Activated naive CD4-positive, alpha-beta T cell treated with anti-CD3 and anti-CD28 coated beads, Interleukin-2, amount 50 U/mL, for 72 hours (primary cell): Measurements from ENCODE around the gene AJUBA. TPM values are rescaled to one million over a fixed set of nuclear protein-coding genes. Genes with fewer than 3 reads are reported as not detected.
"Not testable (repeated sequence)": the region's sequence is repeated elsewhere in the genome, so short reads cannot be mapped to it uniquely, and the experiment has no call there.

Source experiments
- ATAC-seq, 2 donors: fragments of 150-1000 bp; cut with Tn5 transposase; 2 replicates each; pipeline ENCODE4 v1.10.0; 2021; ENCODE audit warnings: mild to moderate bottlenecking in 2 of 2, moderate library complexity in 2 of 2
- DNase-seq, 2 donors: peaks; one replicate each; pipeline ENCODE4 v3.0.0; 2021 to 2022; ENCODE audit warnings: low spot score in 2 of 2
- H3K27ac Mint-ChIP-seq, 2 donors: one replicate each; pipeline ENCODE4 v1.8.0; 2022; ENCODE audit warnings: mild to moderate bottlenecking in 2 of 2, mixed read lengths in 2 of 2
- H3K36me3 Mint-ChIP-seq, 2 donors: one replicate each; pipeline ENCODE4 v1.8.0; 2022; ENCODE audit warnings: mixed read lengths in 2 of 2
- H3K9me3 Mint-ChIP-seq, 2 donors: one replicate each; pipeline ENCODE4 v1.8.0; 2022; ENCODE audit warnings: mixed read lengths in 2 of 2
- total RNA-seq, 2 donors: library from RNA; stranded (reverse); gene quantifications; one replicate each; pipeline ENCODE4 v1.2.3, GENCODE V29; 2022

AJUBA gene
- total RNA-seq: 1 to 10 TPM; 1.5 to 3.8 TPM

- DNase-seq: peak; percentile 63 to 76
- peak; percentile 70 to 84 for ATAC-seq
- Mint-ChIP-seq H3K9me3 (no peaks in the 10 kb centered on the region), H3K36me3 (no peaks in the 10 kb centered on the region), H3K27ac (no peak within 1 kb of the TSS)
Measured at GRCh38 chr14:22982477-22983245, at the start of gene AJUBA. Gene AJUBA (minus strand): TSS chr14:22982551. CDS start chr14:22982266, 285 bp downstream.

GRCh38 chr14:23030936-23031335, 48.6 kb upstream of the AJUBA start:
- DNase-seq: no peak
- no peak for ATAC-seq
- no peaks in the 10 kb centered on the region for H3K9me3 Mint-ChIP-seq
- peaks cover 36 to 50% of the 10 kb centered on the region in 2 donors for H3K36me3 Mint-ChIP-seq
- H3K27ac Mint-ChIP-seq: peak overlapping the region; percentile 21 to 94

- ATAC-seq (peak; percentile 67 to 78), DNase-seq (no peak)
- Mint-ChIP-seq H3K36me3 (peaks cover 31 to 57% of the 10 kb centered on the region in 2 donors), H3K27ac (peak overlapping the region; percentile 0 to 40), H3K9me3 (no peaks in the 10 kb centered on the region)
Measured at GRCh38 chr14:23028799-23029198, 46.4 kb upstream of the AJUBA start.

- DNase-seq (peak in 1 of 2 donors; percentile 52), ATAC-seq (peak; percentile 44 to 59)
- Mint-ChIP-seq H3K36me3 (peaks cover 20 to 30% of the 10 kb centered on the region in 2 donors), H3K27ac (peak overlapping the region; percentile 65 to 78), H3K9me3 (no peaks in the 10 kb centered on the region)
Measured at GRCh38 chr14:23025151-23025814, 42.9 kb upstream of the AJUBA start.

DNA sequence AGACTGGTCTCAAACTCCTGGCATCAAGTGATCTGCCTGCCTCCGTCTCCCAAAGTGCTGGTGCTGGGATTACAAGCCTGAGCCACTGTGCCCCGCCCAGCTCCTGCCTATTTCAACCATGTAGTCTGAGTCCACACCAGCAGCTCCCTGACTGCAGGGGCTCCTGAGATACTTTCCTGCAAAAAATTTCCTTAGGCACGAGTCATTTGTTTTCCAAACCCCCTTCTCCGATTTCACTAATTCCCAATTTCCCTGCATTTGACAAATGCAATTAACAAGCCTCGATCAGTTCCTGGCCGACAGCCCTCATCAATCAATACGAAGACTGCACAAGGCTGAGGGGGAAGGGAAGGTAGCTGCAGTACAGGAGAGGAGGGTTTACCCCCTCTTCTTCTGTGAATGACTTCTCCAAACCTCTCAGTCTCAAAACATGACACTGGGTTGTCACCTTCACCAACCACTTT, 42.3 kb upstream of the AJUBA start:
- Mint-ChIP-seq H3K27ac (peak overlapping the region; percentile 65 to 78), H3K36me3 (peaks cover 20 to 30% of the 10 kb centered on the region in 2 donors), H3K9me3 (no peaks in the 10 kb centered on the region)
- peak in 1 of 2 donors; percentile 48 for DNase-seq
- ATAC-seq: peak; percentile 58 to 66

DNA sequence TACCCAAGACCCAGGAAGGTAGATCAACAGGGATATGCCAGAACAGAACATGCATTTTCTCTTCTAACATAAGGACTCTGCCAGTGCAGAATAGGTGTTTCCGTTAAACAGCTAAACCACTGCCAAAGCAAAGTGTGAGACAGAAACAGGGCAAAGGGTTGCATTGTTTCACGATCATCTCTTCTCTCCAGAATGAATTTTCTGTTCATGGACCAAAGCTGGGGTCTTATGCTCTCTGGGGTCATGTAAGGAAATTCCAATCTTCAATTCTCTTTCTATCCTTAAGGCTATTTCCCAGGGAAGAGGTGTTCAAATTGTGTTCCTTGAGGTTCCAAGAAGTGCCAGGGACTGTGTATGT, 41.4 kb upstream of the AJUBA start:
- no peak for DNase-seq
- ATAC-seq: no peak
- Mint-ChIP-seq H3K27ac (peak overlapping the region in 1 of 2 donors; percentile 69), H3K9me3 (no peaks in the 10 kb centered on the region), H3K36me3 (peaks cover 17 to 22% of the 10 kb centered on the region in 2 donors)

GRCh38 chr14:23023022-23023794, 40.9 kb upstream of the AJUBA start:
- H3K27ac Mint-ChIP-seq: peak overlapping the region; percentile 11 to 69
- peak in 1 of 2 donors; percentile 3 for DNase-seq
- H3K36me3 Mint-ChIP-seq: peaks cover 14 to 22% of the 10 kb centered on the region in 2 donors
- H3K9me3 Mint-ChIP-seq: no peaks in the 10 kb centered on the region
- peak in 1 of 2 donors; percentile 8 for ATAC-seq

GRCh38 chr14:23021889-23022442, 39.6 kb upstream of the AJUBA start:
- Mint-ChIP-seq H3K36me3 (peaks cover 14 to 15% of the 10 kb centered on the region in 2 donors), H3K9me3 (no peaks in the 10 kb centered on the region), H3K27ac (peak overlapping the region; percentile 78 to 81)
- ATAC-seq (no peak), DNase-seq (no peak)

- DNase-seq (no peak), ATAC-seq (peak in 1 of 2 donors; percentile 14)
- Mint-ChIP-seq H3K36me3 (peaks cover 14 to 15% of the 10 kb centered on the region in 2 donors), H3K9me3 (no peaks in the 10 kb centered on the region), H3K27ac (peak overlapping the region; percentile 78 to 81)
Measured at GRCh38 chr14:23021434-23021833, 39.1 kb upstream of the AJUBA start.

DNA sequence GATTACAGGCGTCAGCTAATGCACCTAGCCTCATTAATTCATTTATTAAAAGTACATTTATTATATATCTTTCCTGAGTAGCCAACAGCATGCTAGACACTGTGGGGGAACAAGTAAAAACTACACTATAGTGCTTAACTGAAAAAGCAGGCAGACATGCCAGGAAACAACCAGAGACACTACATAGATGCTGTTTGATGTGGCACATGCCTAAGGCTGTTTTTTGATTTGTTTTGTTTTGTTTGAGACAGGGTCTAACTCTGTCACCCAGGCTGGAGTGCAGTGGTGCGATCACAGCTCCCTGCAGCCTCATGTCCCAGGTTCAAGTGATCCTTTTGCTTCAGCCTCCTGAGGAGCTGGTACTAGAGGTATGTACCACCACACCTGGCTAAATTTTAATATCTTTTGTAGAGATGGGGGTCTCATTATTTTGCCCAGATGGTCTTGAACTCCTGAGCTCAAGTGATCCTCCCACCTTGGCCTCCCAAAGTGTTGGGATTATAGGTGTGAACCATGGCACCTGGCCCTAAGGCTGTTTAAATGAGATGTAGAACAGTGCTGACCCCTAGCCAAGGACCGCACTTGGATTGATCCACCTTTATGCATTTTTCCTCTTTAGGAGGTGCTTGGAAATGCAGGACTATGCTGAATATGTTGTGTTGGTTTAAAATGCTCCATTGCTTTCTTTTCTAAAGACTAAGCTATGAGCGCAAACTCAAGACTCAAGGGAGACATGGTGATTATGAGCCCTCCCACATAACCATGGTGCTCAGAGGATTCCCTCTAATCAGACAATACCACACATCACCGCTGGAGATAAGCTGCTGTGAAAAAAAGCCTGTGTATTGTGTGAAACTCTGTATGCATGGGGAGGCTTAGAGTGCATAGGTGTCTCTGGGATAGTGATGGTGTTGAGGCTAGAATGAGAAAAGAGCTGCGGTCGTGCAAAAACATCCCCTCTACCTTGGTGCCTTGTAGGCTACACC, 38.1 kb upstream of the AJUBA start:
- peak overlapping the region; percentile 78 to 81 for H3K27ac Mint-ChIP-seq
- H3K9me3 Mint-ChIP-seq: no peaks in the 10 kb centered on the region
- peaks cover 6 to 11% of the 10 kb centered on the region in 2 donors for H3K36me3 Mint-ChIP-seq
- ATAC-seq (peak; percentile 53 to 65), DNase-seq (no peak)

DNA sequence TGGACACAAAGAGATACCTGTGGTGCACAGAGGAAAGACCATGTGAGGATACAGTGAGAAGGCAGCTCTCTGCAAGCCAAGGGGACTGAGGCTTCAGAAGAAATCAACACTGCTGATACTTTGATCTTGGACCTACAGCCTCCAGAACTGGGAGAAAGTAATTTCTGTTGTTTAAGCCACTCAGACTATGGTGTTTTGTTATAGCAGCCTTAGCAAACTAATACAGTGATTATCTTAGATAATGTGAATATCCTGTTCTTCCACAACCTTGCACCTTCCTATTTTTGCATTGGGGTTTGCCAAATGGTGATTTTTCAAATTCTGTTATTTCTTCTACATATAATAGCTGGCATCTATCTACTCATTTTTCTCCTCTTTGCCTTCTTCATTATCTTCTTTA, 35.8 kb upstream of the AJUBA start:
- no peak for ATAC-seq
- Mint-ChIP-seq H3K36me3 (peaks cover 0 to 5% of the 10 kb centered on the region in 2 donors), H3K9me3 (no peaks in the 10 kb centered on the region), H3K27ac (no peak overlapping the region)
- DNase-seq: no peak

GRCh38 chr14:23017091-23017490, 34.7 kb upstream of the AJUBA start:
- no peak overlapping the region for H3K27ac Mint-ChIP-seq
- no peak for DNase-seq
- H3K36me3 Mint-ChIP-seq: peaks cover 0 to 5% of the 10 kb centered on the region in 2 donors
- H3K9me3 Mint-ChIP-seq: no peaks in the 10 kb centered on the region
- no peak for ATAC-seq

DNA sequence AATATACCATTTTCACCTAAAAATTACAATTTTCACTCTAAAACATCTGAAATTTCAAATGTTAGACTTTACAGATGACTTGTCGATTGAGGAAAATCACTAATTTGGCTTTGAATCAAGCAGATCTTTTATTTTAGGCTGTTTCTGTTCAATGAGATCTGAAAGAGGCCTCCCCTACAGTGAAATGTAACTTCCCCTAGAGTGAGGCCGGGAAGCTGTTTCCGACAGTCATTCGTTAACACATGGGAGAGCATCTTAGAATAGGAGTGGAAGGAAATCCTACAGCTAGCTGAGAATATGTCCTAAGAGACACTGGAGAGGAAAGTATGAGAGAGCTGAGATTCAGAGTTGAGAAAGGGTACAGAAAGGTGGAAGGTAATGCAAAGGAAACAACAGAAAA, 33.3 kb upstream of the AJUBA start:
- Mint-ChIP-seq H3K36me3 (peaks cover 0 to under 1% of the 10 kb centered on the region in 2 donors), H3K27ac (peak overlapping the region; percentile 9 to 70), H3K9me3 (no peaks in the 10 kb centered on the region)
- ATAC-seq (peak; percentile 51 to 61), DNase-seq (no peak)

GRCh38 chr14:23013749-23014054, 31.4 kb upstream of the AJUBA start:
- H3K9me3 Mint-ChIP-seq, ATAC-seq, H3K27ac Mint-ChIP-seq, DNase-seq, H3K36me3 Mint-ChIP-seq: not testable (repeated sequence)

DNA sequence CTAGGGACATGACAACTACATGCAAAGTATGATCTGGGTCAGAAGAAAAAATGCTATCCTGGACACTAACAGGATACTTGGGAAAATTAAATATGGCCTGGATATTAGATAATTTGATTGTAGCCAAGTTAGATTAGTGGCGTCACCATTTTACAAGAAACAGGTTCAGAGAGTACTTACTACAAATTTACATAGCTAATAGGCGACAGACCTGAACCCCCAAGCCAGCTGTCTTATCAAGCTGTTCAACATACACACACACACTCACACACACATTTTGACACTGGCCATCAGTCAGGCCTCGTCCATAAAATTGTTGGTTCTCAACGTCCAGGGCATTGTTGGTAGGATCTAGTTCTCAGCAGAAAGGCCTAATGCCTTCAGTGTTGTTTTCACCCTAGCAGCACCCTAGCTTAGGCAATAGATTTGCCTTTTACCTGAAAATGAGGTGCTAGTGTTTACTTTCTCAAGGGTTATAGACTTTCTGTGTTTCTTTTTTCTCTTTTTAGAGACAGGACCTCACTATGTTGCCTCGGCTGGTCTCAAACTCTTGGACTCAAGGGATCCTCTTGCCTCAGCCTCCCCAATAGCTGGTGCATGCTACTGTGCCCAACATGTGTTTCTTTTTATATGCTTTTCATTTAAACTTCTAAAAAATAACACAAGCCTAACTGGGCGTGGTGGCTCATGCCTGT, 30.9 kb upstream of the AJUBA start:
- no peaks in the 10 kb centered on the region for H3K9me3 Mint-ChIP-seq
- DNase-seq (no peak), ATAC-seq (no peak)
- no peak overlapping the region for H3K27ac Mint-ChIP-seq
- peaks cover 0 to 6% of the 10 kb centered on the region in 2 donors for H3K36me3 Mint-ChIP-seq
